Astrocyte of the cerebellum (primary cell): ENCODE data around the gene F13B.
"Not testable (repeated sequence)": the region's sequence is repeated elsewhere in the genome, so short reads cannot be mapped to it uniquely, and the experiment has no call there.

Experiments
- DNase-seq: peaks from one replicate; pipeline ENCODE4 v3.0.0-alpha.2; 2011; ENCODE audit warnings: low read depth
- H3K4me3 ChIP-seq: 2 replicates; pipeline ENCODE4 v1.5.1; 2011; ENCODE audit warnings: mild to moderate bottlenecking, low read depth, low read length, moderate library complexity
- in situ Hi-C: cut with HindIII; loops from 2 replicates; pipeline ENCODE4 v1.10.0; 2017; ENCODE audit warnings: low sequenced_read_pairs
- TF ChIP-seq, protein P1 (sequence below): IDR thresholded peaks from 2 replicates; pipeline ENCODE4 v1.5.1; 2012; ENCODE audit warnings: low read length, low read depth, moderate library complexity, mild to moderate bottlenecking; ENCODE audit errors: missing control alignments

The F13B gene

DNA sequence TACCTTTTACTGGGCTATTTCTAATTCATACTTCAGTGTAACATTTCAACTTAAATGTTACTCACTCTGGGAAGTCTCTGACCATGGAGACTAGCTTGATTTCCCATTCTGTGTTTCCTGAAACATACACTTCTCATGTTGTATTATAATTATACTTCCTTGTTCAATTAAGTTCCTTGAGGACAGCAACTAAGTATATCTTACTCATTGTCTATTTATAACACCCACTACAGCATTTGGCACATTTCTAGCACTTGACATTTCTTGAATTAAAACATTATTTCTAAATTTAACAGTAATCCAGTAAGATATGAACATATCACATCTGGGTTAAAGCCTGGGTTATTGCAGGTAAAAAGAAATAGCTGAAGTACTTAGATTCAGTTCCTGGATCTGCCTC lies 32.4 kb upstream of the F13B start:
- no peak for DNase-seq
- in situ Hi-C loops = no loop called here
- TF ChIP-seq, protein P1, sequence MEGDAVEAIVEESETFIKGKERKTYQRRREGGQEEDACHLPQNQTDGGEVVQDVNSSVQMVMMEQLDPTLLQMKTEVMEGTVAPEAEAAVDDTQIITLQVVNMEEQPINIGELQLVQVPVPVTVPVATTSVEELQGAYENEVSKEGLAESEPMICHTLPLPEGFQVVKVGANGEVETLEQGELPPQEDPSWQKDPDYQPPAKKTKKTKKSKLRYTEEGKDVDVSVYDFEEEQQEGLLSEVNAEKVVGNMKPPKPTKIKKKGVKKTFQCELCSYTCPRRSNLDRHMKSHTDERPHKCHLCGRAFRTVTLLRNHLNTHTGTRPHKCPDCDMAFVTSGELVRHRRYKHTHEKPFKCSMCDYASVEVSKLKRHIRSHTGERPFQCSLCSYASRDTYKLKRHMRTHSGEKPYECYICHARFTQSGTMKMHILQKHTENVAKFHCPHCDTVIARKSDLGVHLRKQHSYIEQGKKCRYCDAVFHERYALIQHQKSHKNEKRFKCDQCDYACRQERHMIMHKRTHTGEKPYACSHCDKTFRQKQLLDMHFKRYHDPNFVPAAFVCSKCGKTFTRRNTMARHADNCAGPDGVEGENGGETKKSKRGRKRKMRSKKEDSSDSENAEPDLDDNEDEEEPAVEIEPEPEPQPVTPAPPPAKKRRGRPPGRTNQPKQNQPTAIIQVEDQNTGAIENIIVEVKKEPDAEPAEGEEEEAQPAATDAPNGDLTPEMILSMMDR = no peak
- H3K4me3 ChIP-seq = no peak overlapping the region

DNA sequence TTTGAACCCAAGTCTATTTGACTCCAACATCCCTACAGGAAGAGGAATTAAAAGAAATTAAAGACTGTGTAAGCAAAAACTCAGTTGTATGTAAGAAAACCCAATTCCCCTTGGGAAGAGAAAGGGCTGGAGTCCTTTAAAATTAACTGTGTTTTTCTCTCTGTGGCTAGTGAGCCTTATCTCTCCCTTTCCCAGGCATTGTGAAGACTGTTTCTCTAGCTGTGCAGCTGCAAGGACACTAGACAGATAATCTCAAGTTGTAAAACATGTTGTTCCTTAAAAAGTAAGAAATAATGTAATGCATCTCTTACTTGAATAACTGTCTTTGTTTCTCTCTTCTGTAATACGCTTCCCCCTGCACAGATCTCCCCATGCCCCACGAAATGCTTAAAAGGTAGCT lies 29.9 kb upstream of the F13B start:
- H3K4me3 ChIP-seq, in situ Hi-C loops, DNase-seq: not testable (repeated sequence)

DNA sequence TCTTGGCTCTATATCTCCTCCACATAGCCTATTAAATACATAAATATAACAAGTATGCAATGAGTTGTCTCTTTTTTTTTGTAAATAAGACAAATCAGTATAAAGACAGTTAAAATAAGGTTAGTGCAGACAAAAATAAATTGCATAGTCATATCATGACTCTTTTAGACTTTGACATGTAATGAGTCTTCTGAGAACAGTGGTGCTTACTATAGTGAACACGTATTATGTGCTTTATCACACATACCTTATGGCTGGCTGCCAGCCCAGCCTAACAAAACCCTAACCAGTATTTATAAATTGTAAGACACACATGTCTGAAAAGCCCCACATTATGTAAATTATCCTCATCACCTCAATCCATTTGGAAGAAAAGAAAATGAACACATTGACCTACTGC lies 29.1 kb upstream of the F13B start:
- in situ Hi-C loops = no loop called here
- TF ChIP-seq, protein P1 = no peak
- no peak overlapping the region for H3K4me3 ChIP-seq
- DNase-seq = no peak

DNA sequence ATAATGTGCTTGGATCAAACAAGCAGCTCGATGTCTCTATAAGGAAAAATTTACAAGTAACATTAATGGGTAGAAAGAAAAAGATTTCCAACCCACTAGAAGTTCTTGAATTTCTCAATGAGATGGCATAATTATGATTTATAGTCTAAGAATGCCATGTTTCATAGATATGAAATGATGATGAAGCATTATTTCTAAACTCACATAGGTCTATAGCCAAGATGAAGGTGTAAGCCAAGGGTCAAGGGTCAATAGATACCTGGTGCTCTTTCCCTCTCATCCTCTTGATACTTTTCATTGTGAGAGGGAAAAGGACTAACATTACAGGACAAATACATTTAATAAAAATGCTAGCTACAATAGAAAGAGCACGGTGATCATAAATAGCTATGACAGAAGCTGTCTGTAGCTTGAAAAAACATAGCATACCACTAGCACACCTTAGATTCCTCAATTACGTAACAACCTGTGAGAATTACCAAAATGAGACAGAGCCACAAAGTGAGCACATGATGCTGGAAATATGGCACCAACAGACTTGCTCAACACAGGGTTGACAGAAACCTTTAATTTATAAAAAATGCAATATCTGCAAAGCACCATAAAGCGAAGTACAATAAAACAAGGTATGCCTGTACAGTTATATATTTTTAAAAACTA lies 26.3 kb upstream of the F13B start:
- in situ Hi-C loops = no loop called here
- TF ChIP-seq, protein P1 = no peak
- H3K4me3 ChIP-seq = no peak overlapping the region
- no peak for DNase-seq

DNA sequence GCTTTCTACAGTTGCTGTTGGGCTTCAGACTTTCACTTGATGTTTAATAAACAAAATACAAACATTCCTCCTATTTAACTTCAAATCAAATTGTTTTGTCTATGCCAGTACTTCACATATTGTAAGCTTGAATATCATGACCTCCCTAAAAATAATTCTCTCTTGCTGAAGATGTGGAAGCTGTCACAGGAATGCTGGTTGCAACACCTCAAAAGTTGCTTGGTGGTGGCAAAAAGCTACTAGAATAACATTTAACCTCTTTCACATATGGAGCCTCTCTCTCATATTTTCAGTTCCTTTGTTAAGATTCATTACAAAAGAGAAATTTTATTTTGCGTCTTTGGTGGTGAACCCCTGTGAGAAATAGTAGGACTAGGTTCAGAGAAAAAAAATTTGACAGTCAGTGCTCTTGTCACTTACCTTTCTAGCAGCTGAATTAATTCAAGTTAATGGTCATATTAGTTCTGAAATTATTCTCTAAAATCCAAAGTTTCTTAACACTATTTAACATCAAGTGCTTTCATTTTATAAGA lies 25.5 kb upstream of the F13B start:
- in situ Hi-C loops = no loop called here
- no peak overlapping the region for H3K4me3 ChIP-seq
- no peak for DNase-seq
- TF ChIP-seq, protein P1 = no peak

DNA sequence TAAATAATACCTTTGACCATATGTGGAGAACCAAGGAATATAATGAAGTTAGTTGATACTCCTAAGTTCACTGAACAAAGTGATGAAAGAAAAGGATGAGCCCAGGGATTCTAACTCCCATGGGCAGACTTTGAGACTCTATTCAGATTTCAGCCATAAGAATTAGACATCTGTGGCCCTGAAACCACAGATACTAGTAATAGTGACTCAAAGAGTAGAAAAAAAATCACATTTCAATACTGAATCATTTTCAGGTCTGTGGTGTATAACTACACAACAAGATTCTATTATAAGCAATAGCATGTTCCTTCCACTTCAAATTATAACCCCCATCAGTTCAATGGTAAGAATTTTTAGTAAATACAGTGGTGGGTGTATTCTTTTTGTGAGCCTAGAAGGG lies 16.4 kb upstream of the F13B start:
- TF ChIP-seq, protein P1 = no peak
- in situ Hi-C loops = no loop called here
- H3K4me3 ChIP-seq = no peak overlapping the region
- no peak for DNase-seq

DNA sequence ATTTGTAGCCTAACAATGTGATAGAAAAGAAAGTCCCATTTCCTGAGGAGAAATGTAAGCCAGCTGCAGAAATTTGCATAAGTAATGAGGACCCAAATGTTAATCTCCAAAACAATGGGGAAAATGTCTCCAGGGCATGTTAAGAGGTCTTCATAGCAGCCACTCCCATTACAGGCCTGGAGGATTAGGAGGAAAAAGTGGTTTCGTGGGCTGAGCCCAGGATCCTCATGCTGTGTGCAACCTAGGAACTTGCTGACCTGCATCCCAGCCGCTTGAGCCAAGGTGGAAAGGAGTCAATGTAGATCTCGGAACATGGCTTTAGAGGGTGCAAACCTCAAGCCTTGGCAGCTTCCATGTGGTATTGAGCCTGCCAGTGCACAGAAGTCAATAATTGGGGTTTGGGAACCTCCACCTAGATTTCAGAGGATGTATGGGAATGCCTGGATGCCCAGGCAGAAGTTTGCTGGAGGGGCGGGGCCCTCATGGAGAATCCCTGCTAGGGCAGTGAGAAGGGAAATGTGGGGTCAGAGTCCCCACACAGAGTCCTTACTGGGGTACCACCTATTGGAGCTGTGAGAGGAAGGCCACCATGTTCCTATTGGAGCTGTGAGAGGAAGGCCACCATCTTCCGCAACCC lies 14.2 kb upstream of the F13B start:
- in situ Hi-C loops = no loop called here
- no peak for DNase-seq
- TF ChIP-seq, protein P1 = no peak
- no peak overlapping the region for H3K4me3 ChIP-seq
